Vagina (tissue), 2 donors: Measurements from ENCODE around the gene DAB2.

Experiments
- CTCF ChIP-seq, 3 experiments: fragments of 450-650 bp in 2 of 3; fragments of 200-600 bp in 1 of 3; sonication (generic) in 1 of 3; IDR thresholded peaks; one replicate each; pipeline ENCODE4 v1.5.1; 2017 to 2019; ENCODE audit warnings: antibody characterized with exemption in 3 of 3, mild to moderate bottlenecking in 2 of 3, moderate library complexity in 2 of 3
- POLR2A ChIP-seq, 2 donors: fragments of 450-650 bp; IDR thresholded peaks; one replicate each; pipeline ENCODE4 v1.6.1; 2017; ENCODE audit warnings: antibody characterized with exemption in 2 of 2, mild to moderate bottlenecking in 2 of 2, moderate library complexity in 2 of 2
- POLR2AphosphoS5 ChIP-seq, 2 donors: sonication (generic); formaldehyde crosslinking; IDR thresholded peaks; one replicate each; pipeline ENCODE4 v1.9.0; 2017; ENCODE audit warnings: antibody characterized with exemption in 2 of 2, mild to moderate bottlenecking in 2 of 2, low read depth in 1 of 2; ENCODE audit not compliant: insufficient read depth in 1 of 2

GRCh38 chr5:39395521-39395920 lies 29.3 kb downstream of the DAB2 start:
- no peak for TF ChIP-seq CTCF (IDR thresholded peaks at IDR 0.05)
- no peak for TF ChIP-seq POLR2AphosphoS5 (IDR thresholded peaks at IDR 0.05; ENCODE audit: insufficient read depth in 1 of 2, low read depth in 1 of 2)
- no peak for TF ChIP-seq POLR2A (IDR thresholded peaks at IDR 0.05)
